Measurements from ENCODE around the gene ITGAX.

GRCh38 chr16:31350275-31351005, 4.5 kb upstream of the ITGAX start:
- TF ChIP-seq EZH2 (IDR thresholded peaks at IDR 0.05), result no peak
- TF ChIP-seq POLR2AphosphoS5 (IDR thresholded peaks at IDR 0.05; ENCODE audit: borderline replicate concordance, low read depth, low read length), result no peak
- no peak for TF ChIP-seq FOXP2 (optimal IDR thresholded peaks at IDR 0.05; ENCODE audit: control extremely low read depth, extremely low read length, insufficient read depth)

All from SK-N-MC (cell line).